ENCODE measurements around the gene AADACL3.

DNA sequence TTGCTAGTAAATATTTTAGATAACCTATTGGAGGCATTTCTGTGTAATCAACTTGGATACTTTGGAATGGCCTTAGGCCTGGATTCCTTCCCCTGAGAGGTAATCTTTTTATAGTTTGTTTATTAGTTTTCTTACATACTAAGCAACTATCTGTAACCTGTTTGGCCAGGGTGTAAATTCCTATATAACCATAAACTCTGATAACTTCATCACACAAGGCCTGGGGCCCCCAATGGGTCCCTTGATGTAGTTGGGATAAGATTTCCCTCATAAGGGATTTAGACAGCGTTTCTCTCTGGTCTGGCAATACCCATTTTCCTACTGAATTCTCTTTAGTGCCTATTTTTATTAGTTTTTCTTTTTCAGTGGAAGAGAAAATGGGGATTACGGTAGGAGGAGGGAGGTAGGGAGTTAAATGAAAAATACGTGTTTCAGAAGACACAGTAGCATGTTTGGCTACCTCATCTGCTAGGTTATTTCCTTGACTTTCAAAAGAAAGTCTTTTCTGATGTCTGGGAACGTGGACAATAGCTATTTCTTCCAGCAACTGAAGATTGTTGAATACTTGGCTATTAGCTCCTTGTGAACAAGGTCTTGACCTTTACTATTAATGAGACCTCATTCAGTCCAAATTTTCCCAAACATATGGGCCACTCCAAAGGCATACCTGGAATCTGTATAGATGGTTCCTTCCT, 7.4 kb upstream of the AADACL3 start:
- no peak for TF ChIP-seq CTCF (IDR thresholded peaks at IDR 0.05)
- TF ChIP-seq POLR2A (IDR thresholded peaks at IDR 0.05) = no peak

Data from uterus (tissue), 2 donors.